GM12801 (cell line): ENCODE results near the gene SLC44A5.

Experiments used
- CTCF ChIP-seq: IDR thresholded peaks from one replicate; pipeline ENCODE4 v1.5.1; 2011; ENCODE audit warnings: control low read depth; ENCODE audit not compliant: insufficient read length; ENCODE audit errors: extremely low read depth

The SLC44A5 gene

GRCh38 chr1:75583282-75583681, 27.6 kb downstream of the SLC44A5 start:
- no peak for TF ChIP-seq CTCF

GRCh38 chr1:75582725-75583261, 28.1 kb downstream of the SLC44A5 start:
- TF ChIP-seq CTCF: no peak

GRCh38 chr1:75579046-75579445, 31.9 kb downstream of the SLC44A5 start:
- TF ChIP-seq CTCF: no peak

- no peak for TF ChIP-seq CTCF
These were observed 35.1 kb downstream of the SLC44A5 start for GRCh38 chr1:75575837-75576236.

- TF ChIP-seq CTCF: no peak
These were observed 43.7 kb downstream of the SLC44A5 start for GRCh38 chr1:75567191-75567590.

GRCh38 chr1:75559800-75560199, 51.1 kb downstream of the SLC44A5 start:
- no peak for TF ChIP-seq CTCF

- TF ChIP-seq CTCF: no peak
These were observed 51.8 kb downstream of the SLC44A5 start for GRCh38 chr1:75559136-75559535.
